ENCODE data around the gene SMG6.

GRCh38 chr17:2336215-2336851 is 32.7 kb upstream of the SMG6 start, which contains the start of gene TSR1:
- TF ChIP-seq, protein P1, sequence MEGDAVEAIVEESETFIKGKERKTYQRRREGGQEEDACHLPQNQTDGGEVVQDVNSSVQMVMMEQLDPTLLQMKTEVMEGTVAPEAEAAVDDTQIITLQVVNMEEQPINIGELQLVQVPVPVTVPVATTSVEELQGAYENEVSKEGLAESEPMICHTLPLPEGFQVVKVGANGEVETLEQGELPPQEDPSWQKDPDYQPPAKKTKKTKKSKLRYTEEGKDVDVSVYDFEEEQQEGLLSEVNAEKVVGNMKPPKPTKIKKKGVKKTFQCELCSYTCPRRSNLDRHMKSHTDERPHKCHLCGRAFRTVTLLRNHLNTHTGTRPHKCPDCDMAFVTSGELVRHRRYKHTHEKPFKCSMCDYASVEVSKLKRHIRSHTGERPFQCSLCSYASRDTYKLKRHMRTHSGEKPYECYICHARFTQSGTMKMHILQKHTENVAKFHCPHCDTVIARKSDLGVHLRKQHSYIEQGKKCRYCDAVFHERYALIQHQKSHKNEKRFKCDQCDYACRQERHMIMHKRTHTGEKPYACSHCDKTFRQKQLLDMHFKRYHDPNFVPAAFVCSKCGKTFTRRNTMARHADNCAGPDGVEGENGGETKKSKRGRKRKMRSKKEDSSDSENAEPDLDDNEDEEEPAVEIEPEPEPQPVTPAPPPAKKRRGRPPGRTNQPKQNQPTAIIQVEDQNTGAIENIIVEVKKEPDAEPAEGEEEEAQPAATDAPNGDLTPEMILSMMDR (tag by site-specific recombination; IDR thresholded peaks at IDR 0.05) = peak; percentile 77
- no peak for TF ChIP-seq ZNF16 (tag by site-specific recombination; IDR thresholded peaks at IDR 0.05; ENCODE audit: low read depth)
- peak; percentile 67 for TF ChIP-seq ZNF341 (tag by site-specific recombination; IDR thresholded peaks at IDR 0.05; ENCODE audit: low read depth)
- no peak for TF ChIP-seq ZNF274 (IDR thresholded peaks at IDR 0.05; ENCODE audit: low read length)
- no peak for TF ChIP-seq ZNF274 (tag by site-specific recombination; IDR thresholded peaks at IDR 0.05; ENCODE audit: borderline replicate concordance)
- TF ChIP-seq ZBTB1 (tag by site-specific recombination; IDR thresholded peaks at IDR 0.05) = no peak
- TF ChIP-seq ZNF174 (tag by site-specific recombination; IDR thresholded peaks at IDR 0.05) = no peak
